Fibroblast of skin of right quadriceps (primary cell): ENCODE data around the gene MSI2.

ENCODE experiments used
- DNase-seq: peaks from one replicate; pipeline ENCODE4 v3.0.0-alpha.2; 2013

MSI2 gene

GRCh38 chr17:57567251-57567650, 310.9 kb downstream of the MSI2 start:
- DNase-seq: no peak

GRCh38 chr17:57568340-57568739, 312.0 kb downstream of the MSI2 start:
- DNase-seq: no peak

- DNase-seq: no peak
Measured at GRCh38 chr17:57569021-57569420, 312.7 kb downstream of the MSI2 start.

- peak; percentile 45 for DNase-seq
Measured at GRCh38 chr17:57569853-57570252, 313.5 kb downstream of the MSI2 start.

- no peak for DNase-seq
Measured at GRCh38 chr17:57570724-57571344, 314.5 kb downstream of the MSI2 start.

- no peak for DNase-seq
Measured at GRCh38 chr17:57572062-57572461, 315.7 kb downstream of the MSI2 start.

- no peak for DNase-seq
Measured at GRCh38 chr17:57572600-57572999, 316.3 kb downstream of the MSI2 start.

GRCh38 chr17:57574040-57574513, 317.8 kb downstream of the MSI2 start:
- peak; percentile 30 for DNase-seq

GRCh38 chr17:57576744-57577143, 320.4 kb downstream of the MSI2 start:
- no peak for DNase-seq

GRCh38 chr17:57577751-57578607, 321.7 kb downstream of the MSI2 start:
- DNase-seq: peak; percentile 61

- DNase-seq: peak; percentile 42
Measured at GRCh38 chr17:57578608-57579225, 322.4 kb downstream of the MSI2 start.

- DNase-seq: no peak
Measured at GRCh38 chr17:57579245-57579644, 322.9 kb downstream of the MSI2 start.

GRCh38 chr17:57580055-57580739, 323.9 kb downstream of the MSI2 start:
- no peak for DNase-seq

GRCh38 chr17:57582881-57583756, 326.8 kb downstream of the MSI2 start:
- no peak for DNase-seq

GRCh38 chr17:57584050-57584551, 327.8 kb downstream of the MSI2 start:
- peak; percentile 29 for DNase-seq

- no peak for DNase-seq
Measured at GRCh38 chr17:57585341-57586195, 329.2 kb downstream of the MSI2 start.

- DNase-seq: no peak
Measured at GRCh38 chr17:57586196-57586740, 329.9 kb downstream of the MSI2 start.

GRCh38 chr17:57586742-57587141, 330.4 kb downstream of the MSI2 start:
- no peak for DNase-seq

- no peak for DNase-seq
Measured at GRCh38 chr17:57587193-57587969, 331.1 kb downstream of the MSI2 start.

GRCh38 chr17:57588086-57588485, 331.8 kb downstream of the MSI2 start:
- no peak for DNase-seq
